DMS153 treated with DMSO at 0.1 percent for 48 hours (cell line): ENCODE data around the gene CNTNAP5.

Experiments used
- DNase-seq: peaks from one replicate; lab custom pipeline; 2025; ENCODE audit not compliant: unreplicated experiment; lab: John Stamatoyannopoulos, UW

The CNTNAP5 gene

DNA sequence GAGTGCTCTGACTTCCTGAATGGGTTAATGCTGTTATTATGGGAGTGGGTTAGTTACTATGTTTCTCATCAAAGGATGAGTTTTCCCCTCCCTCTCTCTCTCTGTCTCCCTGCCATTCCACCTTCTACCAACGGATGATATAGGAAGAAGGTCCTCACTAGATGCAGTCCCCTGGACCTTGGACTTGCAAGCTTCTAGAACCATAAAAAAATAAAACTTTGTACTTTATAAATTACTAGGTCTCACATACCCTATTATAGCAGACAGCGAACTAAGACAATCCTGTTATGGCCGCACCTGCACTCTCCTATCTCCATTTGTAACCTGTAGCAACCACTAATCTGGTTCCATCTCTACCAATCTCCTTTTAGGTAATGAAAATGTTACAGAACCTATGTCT, 564.9 kb downstream of the CNTNAP5 start:
- no peak for DNase-seq

DNA sequence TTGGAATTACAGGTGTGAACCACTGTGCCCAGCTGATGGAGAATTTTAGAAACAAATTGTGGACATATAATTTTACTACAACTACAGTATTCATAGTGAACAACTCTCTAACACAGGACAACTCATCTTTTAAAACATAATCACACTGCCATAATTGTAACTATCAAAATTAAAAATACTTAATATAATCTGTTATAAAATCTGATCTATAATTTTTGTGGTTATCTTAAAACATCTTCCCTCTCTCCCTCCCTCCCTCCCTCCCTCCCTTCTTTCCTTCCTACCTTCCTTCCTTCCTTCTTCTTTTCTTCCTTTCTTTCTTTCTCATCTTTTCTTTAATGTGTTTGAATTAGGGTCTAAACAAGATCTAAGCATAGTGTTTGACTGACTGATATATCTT, 577.7 kb downstream of the CNTNAP5 start:
- DNase-seq, result no peak

DNA sequence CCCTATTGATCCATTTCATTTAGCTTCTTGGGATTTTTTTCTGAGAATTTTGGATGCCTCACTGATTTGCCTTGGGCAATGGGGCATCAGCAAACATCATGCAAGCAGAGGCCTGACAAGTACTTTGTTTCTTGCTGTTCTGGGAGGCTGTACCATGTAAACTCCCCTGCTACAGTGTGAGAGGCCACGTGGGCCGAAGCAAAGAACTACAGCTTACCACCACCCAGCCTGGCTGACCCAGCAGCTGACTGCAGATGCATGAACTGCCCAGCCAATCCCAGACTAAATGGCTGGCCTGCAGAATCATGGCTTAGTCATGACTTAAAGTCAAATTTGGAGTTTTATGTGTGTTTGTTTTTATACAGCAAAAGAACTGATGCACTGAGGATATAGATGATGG, 579.9 kb downstream of the CNTNAP5 start:
- DNase-seq, result no peak

DNA sequence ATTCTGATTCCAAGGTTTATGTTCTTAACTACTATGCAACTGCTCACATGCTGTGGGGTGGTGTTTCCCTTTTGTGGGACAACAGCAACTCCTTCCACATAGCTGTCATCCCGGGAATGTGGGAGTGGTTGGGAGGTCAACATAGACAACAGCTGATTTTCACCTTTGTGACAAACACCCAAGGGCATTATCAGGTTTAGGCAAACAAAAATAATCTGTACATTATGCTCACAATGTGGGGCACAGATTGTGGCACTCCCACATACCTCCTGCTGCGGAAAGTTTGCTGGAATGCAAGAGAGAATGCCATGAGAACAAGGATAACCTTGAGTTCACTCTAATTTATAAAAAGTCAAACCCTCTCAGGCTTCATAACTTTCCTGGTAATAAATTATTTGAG, 582.6 kb downstream of the CNTNAP5 start:
- no peak for DNase-seq

DNA sequence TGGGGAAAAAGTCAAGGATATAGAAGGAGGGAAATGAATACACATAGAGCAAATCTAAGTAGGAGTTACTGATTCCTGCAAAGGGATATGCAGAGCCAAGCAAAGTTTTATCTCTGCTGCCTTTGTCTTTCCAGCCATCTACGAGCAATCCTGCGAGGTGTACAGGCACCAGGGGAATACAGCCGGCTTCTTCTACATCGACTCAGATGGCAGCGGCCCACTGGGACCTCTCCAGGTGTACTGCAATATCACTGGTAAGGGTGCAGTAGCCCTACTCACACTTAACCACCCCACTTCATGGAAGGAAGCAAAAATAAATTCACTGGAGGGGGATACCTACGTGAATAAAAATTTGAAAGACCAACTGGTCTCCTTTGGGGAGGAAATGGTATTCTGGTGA, 584.6 kb downstream of the CNTNAP5 start:
- no peak for DNase-seq

DNA sequence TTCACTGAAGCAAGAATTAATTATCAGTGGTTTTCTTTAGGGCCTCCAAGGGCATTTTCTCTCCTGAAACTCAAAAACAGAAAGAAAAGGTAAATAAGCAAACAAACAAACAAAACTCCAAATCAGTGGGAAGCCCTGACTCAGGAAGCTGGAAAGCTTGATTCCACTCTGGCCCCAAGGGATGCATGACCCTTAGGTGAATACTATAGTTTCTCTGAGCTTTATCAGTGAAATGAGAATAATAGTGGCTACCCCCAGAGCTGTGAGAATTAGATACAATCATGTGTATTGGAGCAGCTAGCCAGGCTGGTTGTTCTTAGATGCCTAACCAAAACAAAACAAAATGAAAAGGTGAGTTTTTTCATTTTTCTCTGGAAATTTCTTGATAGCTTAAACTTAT, 585.1 kb downstream of the CNTNAP5 start:
- DNase-seq, result no peak

DNA sequence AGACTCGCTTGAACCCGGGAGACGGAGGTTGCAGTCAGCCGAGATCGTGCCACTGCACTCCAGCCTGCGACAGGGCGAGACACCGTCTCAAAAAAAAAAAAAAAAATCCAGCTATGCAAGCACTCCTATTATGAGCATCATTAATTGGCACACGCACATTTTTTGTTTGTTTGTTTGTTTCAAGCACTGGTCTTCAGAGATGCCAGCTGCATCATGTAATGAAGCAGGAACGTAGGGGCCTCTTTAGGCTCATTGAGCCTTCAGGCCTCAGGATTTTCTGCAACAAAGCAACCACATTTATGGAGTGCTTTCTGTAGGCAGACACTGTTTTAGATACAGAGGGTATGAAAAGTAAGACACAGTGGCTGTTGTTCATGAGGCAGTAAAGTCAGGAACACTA, 585.8 kb downstream of the CNTNAP5 start:
- DNase-seq, result no peak

DNA sequence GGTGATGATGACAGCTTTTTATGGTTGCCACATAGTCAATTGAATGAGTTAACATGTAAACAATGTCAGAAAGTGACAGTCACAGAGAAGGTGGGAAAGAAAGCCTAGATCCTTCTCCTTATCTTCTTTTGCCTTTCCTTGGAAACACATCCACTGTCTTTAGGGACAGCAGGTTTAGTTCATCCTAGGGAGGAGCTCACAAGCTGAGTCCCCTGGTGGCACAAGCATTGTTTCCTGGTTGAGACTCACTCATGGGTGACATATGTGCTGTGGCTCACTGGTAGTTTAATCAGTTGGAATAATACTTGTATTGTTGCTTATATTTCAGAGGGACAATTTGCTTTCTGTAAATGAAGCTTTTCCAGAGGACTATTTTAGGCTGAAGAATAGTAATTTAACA, 598.5 kb downstream of the CNTNAP5 start:
- DNase-seq, result no peak

DNA sequence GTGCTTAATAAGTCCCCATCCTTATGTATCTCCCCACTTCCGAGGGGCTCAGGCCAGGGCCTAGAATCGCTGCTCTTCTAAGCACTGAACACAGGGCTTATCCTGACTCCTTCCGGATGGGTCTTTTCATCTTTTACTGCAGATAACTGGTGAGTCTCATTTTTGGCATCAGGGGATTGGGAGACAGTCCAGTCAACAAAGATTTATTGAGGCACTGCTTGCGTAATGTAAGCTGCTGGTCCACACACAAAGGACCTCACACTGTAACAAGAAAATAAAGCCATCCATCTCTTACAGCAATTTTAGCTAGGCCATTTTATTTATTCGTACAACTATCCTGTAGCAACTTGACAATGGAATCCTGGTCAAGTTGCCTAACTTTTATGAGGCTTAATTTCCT, 600.5 kb downstream of the CNTNAP5 start:
- no peak for DNase-seq

DNA sequence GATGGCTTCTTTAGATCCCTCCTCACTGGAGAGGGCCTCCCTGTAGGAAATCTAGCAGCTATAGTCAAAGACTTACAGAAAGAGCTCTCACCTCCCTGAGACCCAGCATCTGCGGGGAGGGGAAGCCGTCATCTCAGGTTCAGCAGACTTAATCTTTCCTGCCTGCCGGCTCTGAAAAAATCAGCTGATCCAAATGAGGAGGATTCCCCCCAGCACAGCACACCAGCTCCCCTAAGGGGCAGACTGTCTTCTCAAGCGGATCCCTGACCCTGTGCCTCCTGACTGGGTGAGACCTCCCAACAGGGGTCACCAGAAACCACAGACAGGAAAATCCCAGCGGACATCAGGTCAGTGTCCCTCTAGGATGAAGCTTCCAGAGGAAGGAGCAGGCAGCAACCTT, 601.9 kb downstream of the CNTNAP5 start:
- DNase-seq, result no peak

DNA sequence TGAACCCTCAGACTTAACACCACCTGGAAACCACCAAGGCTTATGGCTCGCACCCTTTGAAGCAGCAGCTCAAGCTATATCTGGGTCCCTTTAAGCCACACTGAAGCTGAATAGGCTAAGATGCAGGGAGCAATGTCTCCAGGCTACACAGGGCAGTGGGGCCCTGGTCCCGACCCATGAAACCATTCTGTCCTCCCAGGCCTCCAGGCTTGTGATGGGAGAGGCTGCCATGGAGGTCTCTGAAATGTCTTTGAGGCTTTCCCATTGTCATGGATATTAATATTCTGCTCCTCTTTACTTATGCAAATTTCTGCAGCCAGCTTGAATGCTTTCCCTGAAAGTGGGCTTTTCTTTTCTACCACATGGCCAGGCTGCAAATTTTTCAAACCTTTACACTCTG, 608.7 kb downstream of the CNTNAP5 start:
- no peak for DNase-seq

DNA sequence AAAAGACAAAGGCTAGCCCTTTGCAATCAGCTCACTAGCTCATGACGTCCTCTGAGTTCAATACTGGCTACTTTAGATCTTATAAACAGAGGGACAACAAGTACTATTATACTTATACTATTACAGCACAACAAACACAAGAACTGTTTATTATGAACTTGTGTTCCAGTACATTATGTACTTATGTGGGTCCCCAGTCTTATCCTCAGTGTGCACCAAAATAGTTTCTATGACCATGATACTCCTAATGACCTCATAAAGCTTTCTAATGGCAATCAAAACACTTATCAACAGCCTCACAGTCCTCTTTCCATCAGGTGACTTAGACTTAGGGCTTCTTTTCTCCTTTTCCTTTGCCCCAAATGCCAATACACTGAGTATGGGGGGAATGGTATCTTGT, 614.4 kb downstream of the CNTNAP5 start:
- DNase-seq, result no peak

DNA sequence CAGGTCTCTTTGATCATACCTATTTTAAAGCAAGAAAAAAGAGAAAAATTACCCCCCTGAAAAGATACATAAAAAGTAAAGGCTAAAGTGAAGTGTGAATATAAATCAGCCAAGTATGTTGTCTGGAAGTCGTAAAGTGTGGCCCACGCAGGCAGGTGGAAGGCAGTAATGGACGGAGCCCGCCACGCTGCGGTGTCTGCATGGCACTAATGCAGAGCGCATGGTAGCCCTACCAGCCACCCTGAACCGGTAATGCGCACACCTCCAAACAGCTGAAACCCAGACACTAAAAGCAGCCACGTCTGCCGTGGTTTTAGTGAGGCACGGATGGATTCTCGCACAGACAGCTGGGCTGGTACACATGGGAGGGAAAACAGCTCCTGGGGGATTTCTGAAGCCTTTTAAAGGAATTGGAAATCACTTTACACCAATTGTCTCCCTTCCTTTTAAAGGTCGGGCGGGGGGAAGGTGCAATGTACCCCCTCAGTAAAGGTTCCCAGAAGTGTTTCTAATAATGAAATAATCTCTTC, 615.2 kb downstream of the CNTNAP5 start:
- no peak for DNase-seq

DNA sequence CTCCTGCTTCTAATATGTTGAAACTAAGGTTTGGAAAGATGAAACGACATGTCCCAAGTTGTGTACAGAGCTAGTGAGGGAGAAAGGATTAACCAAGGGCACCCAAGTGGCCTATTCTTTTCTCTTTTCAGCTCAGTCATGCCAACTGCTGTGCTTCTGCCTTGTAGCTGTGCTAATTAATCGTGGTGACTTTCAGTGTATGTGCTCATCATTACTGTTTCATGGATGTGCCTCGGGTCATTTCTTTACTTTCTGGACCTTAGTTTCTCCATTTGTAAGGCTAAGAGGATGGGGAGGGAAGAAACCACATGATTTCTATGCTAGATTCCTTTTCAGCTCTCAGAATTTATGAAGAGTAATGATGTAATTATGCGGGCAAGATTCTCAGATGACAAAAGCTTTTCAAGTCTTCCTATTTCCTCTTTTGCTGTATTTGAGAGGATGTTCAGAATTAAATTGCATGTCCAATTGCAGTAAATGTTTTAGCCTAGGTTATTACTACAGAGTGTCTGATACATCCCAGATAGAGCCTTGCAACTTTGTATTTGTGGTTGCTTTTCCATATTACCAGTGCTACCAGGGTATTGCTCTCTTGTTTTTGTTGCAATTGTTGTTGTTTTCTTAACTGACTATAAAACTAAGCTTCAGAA, 621.2 kb downstream of the CNTNAP5 start:
- no peak for DNase-seq

DNA sequence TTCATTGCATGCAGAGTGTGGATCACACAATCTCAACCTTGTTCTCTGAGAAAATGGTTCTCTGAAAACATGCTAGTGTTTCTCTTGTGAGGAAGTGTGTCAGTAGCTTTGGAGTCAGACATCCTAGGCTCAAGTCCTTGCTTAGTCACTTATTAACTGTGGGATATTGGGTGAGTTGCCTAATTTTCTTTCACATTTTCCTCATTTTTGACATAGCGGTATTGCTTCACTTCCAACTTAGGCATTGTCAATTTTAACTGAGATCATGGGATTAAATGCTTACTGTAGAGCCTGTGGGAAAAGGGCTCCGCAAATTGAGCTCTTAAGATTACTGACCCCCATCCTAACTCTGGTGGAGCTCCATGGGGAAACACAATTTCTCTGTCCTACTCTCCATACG, 622.2 kb downstream of the CNTNAP5 start:
- no peak for DNase-seq

DNA sequence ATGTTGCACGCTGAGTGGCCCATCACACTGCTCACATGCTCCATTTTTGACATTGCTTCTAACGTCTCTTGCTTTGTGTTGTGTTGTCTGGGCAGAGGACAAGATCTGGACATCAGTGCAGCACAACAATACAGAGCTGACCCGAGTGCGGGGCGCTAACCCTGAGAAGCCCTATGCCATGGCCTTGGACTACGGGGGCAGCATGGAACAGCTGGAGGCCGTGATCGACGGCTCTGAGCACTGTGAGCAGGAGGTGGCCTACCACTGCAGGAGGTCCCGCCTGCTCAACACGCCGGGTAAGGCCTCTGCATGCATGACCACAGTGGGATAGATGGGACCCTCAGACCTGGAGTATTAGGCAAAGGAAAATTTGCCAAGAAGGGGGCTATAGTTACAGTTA, 622.6 kb downstream of the CNTNAP5 start:
- no peak for DNase-seq

DNA sequence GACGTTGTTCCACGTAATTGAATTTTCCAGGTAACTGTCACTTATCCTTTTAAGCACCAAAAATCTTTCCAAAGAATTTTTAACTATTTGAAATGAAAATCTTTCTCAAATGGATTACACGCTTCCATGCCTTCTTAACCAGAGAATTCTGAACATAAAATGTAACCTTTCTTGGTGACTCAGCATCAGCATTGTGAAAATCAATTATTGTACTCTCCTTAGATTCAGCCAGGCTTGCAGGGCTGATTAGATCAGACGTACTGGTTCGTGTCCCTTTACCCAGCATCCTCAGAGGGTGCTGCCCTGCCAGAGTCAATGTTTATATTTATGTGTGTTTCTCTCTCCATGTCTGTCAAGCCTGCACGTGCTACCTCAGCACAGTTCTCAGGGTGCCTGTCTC, 623.9 kb downstream of the CNTNAP5 start:
- no peak for DNase-seq

DNA sequence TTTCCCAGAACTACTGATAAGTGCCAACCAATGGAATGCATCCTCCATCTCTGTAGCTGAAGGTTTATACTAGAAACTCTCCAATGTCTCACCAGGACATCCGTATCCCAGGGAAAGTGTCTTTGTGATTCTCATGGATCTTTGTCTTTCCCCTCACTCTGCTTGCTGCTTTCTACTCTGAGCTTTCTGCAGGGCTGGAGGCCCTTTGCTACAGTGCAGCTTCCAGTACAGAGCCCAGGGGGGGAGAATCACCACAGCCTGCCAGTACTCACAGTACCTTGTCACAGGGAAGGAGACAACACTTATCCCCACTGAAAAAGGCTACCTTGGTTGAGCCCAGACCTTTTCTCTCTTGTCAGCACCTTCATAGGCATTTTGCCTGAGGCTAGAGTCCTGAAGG, 627.0 kb downstream of the CNTNAP5 start:
- no peak for DNase-seq

DNA sequence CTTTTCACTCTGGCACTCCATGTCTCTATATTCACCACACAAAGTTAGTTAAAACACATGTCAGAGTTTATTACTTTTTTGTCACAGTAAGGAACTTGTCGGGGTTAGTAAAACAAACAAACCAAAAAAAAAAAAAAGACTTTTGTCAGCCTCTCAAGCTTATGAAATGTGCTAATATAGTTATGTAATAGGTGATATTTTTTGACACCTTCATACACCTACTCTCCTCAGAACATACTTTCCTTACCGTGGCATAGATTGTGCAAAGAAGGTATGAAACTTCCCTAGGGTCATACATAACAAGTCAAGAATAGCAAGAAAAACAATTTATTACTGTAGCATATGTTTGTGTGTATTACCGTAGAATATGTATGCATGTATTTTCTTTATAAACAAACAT, 633.3 kb downstream of the CNTNAP5 start:
- no peak for DNase-seq

DNA sequence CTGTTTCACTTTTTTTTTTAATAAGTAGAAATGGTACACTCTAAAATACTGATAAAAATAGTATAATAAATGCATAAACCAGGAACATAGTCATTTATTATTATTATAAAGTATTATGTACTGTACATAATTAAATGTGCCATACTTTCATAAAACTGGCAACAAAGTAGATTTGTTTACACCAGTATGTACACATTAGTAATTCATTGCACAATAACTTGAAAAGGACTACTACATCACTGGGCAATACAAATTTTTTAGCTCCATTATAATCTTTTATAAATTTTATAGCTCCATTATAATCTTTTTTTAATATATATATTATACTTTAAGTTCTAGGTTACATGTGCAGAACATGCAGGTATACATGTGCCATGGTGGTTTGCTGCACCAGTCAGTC, 636.5 kb downstream of the CNTNAP5 start:
- no peak for DNase-seq

DNA sequence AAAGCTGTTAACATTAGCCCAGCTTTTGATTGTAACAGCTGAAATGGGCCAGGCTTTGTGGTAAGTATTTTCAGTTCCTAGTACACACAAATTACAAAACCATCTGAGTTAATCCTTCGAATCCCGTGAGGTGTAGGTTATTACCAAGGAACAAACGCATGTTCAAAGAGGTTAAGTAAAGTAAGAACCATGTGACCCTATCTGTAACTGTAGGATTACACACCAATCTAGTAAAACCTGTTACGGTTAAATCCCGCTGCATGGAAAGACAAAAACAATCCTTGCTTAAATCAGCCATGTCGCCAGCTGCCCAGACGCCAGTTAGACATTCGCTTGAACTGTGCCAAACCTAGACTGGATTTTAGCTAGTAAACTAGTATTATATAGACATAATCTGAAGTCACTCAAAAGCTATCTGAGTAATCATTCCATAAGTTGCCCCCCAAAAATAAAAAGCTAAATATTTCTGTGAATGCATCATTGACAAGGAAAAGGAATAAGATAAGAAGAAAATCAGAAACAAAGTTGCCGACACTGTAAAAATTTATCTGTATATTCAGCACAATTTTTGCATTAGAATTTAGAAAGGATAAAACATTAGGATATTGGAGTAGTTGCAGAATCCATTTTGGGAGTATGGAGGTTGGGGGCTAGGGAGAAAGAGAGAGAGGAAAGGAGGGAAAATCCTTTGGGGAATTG, 638.0 kb downstream of the CNTNAP5 start:
- DNase-seq, result no peak

DNA sequence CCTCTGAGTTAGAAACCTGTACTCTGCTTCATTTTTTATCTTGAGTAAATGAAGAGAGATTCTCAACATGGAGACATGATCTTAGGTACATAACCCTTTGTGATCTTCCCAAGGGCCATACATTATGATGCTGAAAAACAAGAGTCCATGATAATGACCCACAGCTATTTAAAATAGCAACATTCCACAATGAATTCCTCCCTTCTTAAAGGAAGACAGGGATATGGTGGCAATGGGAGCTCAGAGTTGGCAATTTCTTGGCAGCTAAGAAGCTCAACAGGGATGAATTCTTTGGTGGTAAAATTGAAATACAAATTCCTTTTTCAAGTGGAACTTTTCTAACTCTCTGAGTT, 638.5 kb downstream of the CNTNAP5 start:
- no peak for DNase-seq

DNA sequence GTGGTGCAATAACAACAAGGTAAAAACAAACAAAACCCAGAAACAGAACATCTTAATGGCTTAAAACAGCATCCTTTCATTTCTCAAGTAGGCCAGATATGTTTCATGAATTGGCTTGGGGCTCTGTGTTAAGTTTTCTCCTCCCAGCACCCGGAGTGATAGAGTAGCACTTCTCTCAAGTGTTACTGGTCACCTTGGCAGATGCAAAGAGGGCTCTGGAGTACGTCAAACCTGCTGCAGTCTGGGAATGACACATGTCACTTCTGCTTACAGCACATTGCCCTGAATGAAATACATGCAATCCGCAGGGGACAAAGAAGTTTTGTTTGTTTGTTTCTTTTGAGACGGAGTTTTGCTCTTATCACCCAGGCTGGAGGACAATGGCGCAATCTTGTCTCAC, 639.3 kb downstream of the CNTNAP5 start:
- no peak for DNase-seq
